ENCODE measurements around the gene AUH.
"Not testable (repeated sequence)": the region's sequence is repeated elsewhere in the genome, so short reads cannot be mapped to it uniquely, and the experiment has no call there.

Gene AUH

GRCh38 chr9:91378695-91379127 lies 17.0 kb upstream of the AUH start:
- DNase-seq: peak; percentile 15

- not testable (repeated sequence) for DNase-seq
These were observed 16.3 kb upstream of the AUH start for GRCh38 chr9:91378054-91378453.

- no peak for DNase-seq
These were observed 14.5 kb upstream of the AUH start for GRCh38 chr9:91376239-91376638.

- DNase-seq: peak; percentile 52
These were observed 13.2 kb upstream of the AUH start for GRCh38 chr9:91374939-91375338.

- no peak for DNase-seq
These were observed 10.2 kb upstream of the AUH start for GRCh38 chr9:91371894-91372293.

- DNase-seq: not testable (repeated sequence)
These were observed 8.3 kb upstream of the AUH start for GRCh38 chr9:91370006-91370405.

GRCh38 chr9:91364702-91365101 lies 3.0 kb upstream of the AUH start:
- DNase-seq: no peak

- DNase-seq: no peak
These were observed 2.3 kb upstream of the AUH start for GRCh38 chr9:91364005-91364404.

- DNase-seq: no peak
These were observed 413 bp upstream of the AUH start for GRCh38 chr9:91362051-91362611.

GRCh38 chr9:91360551-91361290 lies 997 bp downstream of the AUH start:
- DNase-seq: no peak

- no peak for DNase-seq
These were observed 1.8 kb downstream of the AUH start for GRCh38 chr9:91359734-91360470.

GRCh38 chr9:91359083-91359482 lies 2.6 kb downstream of the AUH start:
- no peak for DNase-seq

GRCh38 chr9:91354881-91355280 lies 6.8 kb downstream of the AUH start:
- DNase-seq: no peak

GRCh38 chr9:91349115-91349555 lies 12.6 kb downstream of the AUH start:
- no peak for DNase-seq

GRCh38 chr9:91348191-91348807 lies 13.4 kb downstream of the AUH start:
- DNase-seq: no peak

GRCh38 chr9:91347377-91347776 lies 14.3 kb downstream of the AUH start:
- no peak for DNase-seq

- DNase-seq: no peak
These were observed 15.1 kb downstream of the AUH start for GRCh38 chr9:91346644-91347043.

GRCh38 chr9:91345978-91346377 lies 15.7 kb downstream of the AUH start:
- no peak for DNase-seq

GRCh38 chr9:91342575-91342974 lies 19.1 kb downstream of the AUH start:
- no peak for DNase-seq

- no peak for DNase-seq
These were observed 20.0 kb downstream of the AUH start for GRCh38 chr9:91341749-91342148.

- DNase-seq: no peak
These were observed 20.4 kb downstream of the AUH start for GRCh38 chr9:91341258-91341746.

GRCh38 chr9:91340395-91340967 lies 21.2 kb downstream of the AUH start:
- DNase-seq: no peak

GRCh38 chr9:91338681-91339080 lies 23.0 kb downstream of the AUH start:
- no peak for DNase-seq

Measured in NCI-H226 (cell line).